Esophagus muscularis mucosa (tissue), 4 donors: ENCODE results near the gene AHRR.

ENCODE experiments used
- EP300 ChIP-seq: sonication (generic); formaldehyde crosslinking; IDR thresholded peaks from one replicate; pipeline ENCODE4 v1.6.1; 2017; ENCODE audit warnings: antibody characterized with exemption
- POLR2A ChIP-seq: fragments of 450-650 bp; IDR thresholded peaks from one replicate; pipeline ENCODE4 v1.6.1; 2017; ENCODE audit warnings: antibody characterized with exemption, moderate library complexity, mild to moderate bottlenecking, low read depth
- POLR2AphosphoS5 ChIP-seq, 2 donors: sonication (generic); formaldehyde crosslinking; IDR thresholded peaks; one replicate each; pipeline ENCODE4 v1.6.1; 2017; ENCODE audit warnings: antibody characterized with exemption in 2 of 2
- TF ChIP-seq, protein P1 (sequence below), 3 experiments: fragments of 200-600 bp in 2 of 3; fragments of 450-650 bp in 1 of 3; sonication (generic) in 2 of 3; IDR thresholded peaks; one replicate each; pipeline ENCODE4 v1.5.1; 2017 to 2019; ENCODE audit warnings: antibody characterized with exemption in 3 of 3, mild to moderate bottlenecking in 2 of 3, moderate library complexity in 1 of 3

- TF ChIP-seq, protein P1, sequence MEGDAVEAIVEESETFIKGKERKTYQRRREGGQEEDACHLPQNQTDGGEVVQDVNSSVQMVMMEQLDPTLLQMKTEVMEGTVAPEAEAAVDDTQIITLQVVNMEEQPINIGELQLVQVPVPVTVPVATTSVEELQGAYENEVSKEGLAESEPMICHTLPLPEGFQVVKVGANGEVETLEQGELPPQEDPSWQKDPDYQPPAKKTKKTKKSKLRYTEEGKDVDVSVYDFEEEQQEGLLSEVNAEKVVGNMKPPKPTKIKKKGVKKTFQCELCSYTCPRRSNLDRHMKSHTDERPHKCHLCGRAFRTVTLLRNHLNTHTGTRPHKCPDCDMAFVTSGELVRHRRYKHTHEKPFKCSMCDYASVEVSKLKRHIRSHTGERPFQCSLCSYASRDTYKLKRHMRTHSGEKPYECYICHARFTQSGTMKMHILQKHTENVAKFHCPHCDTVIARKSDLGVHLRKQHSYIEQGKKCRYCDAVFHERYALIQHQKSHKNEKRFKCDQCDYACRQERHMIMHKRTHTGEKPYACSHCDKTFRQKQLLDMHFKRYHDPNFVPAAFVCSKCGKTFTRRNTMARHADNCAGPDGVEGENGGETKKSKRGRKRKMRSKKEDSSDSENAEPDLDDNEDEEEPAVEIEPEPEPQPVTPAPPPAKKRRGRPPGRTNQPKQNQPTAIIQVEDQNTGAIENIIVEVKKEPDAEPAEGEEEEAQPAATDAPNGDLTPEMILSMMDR (IDR thresholded peaks at IDR 0.05) = no peak
- no peak for TF ChIP-seq POLR2AphosphoS5 (IDR thresholded peaks at IDR 0.05)
- TF ChIP-seq EP300 = no peak
- no peak for TF ChIP-seq POLR2A
Measured at GRCh38 chr5:482506-482905, 161.0 kb downstream of the AHRR start.
